H9 (cell line): ENCODE measurements around the gene CDH16. TPM values are rescaled to one million over a fixed set of nuclear protein-coding genes. Genes with fewer than 3 reads are reported as not detected.

Source experiments
- DNase-seq: peaks from one replicate; pipeline ENCODE4 v3.0.0-alpha.2; 2017
- H2AFZ ChIP-seq: one replicate; pipeline ENCODE4 v1.6.1; 2013; ENCODE audit warnings: mild to moderate bottlenecking, low read length, control low read depth, moderate library complexity
- H2AK5ac ChIP-seq: 2 replicates; pipeline ENCODE4 v1.6.1; 2013; ENCODE audit warnings: low read length, control low read depth, mixed read lengths; ENCODE audit not compliant: insufficient read length
- H2BK120ac ChIP-seq: one replicate; pipeline ENCODE4 v1.6.1; 2013; ENCODE audit warnings: low read depth, mild to moderate bottlenecking, low read length, control low read depth, inconsistent platforms; ENCODE audit not compliant: poor library complexity, severe bottlenecking
- H2BK12ac ChIP-seq: 2 replicates; pipeline ENCODE4 v1.6.1; 2013; ENCODE audit warnings: low read length, control low read depth, mixed read lengths, low read depth; ENCODE audit not compliant: insufficient read length
- H2BK15ac ChIP-seq: 2 replicates; pipeline ENCODE4 v1.6.1; 2013; ENCODE audit warnings: low read depth, low read length, control low read depth
- H2BK20ac ChIP-seq: one replicate; pipeline ENCODE4 v1.6.1; 2013; ENCODE audit warnings: low read depth, mild to moderate bottlenecking, low read length, control low read depth, inconsistent platforms; ENCODE audit not compliant: poor library complexity, severe bottlenecking
- H2BK5ac ChIP-seq: 2 replicates; pipeline ENCODE4 v1.6.1; 2013; ENCODE audit warnings: low read length, control low read depth, mixed read lengths; ENCODE audit not compliant: insufficient read length
- H3K14ac ChIP-seq: 2 replicates; pipeline ENCODE4 v1.6.1; 2013; ENCODE audit warnings: low read length, control low read depth; ENCODE audit not compliant: insufficient read depth
- H3K18ac ChIP-seq: 2 replicates; pipeline ENCODE4 v1.6.1; 2013; ENCODE audit warnings: low read depth, mild to moderate bottlenecking, mixed read lengths, low read length, control low read depth; ENCODE audit not compliant: insufficient read length
- H3K23ac ChIP-seq: 2 replicates; pipeline ENCODE4 v1.6.1; 2013; ENCODE audit warnings: low read length, control low read depth, mixed read lengths, low read depth; ENCODE audit not compliant: insufficient read length
- H3K23me2 ChIP-seq: 2 replicates; pipeline ENCODE4 v1.6.1; 2013; ENCODE audit warnings: low read depth, mild to moderate bottlenecking, mixed read lengths, low read length, control low read depth; ENCODE audit not compliant: insufficient read length, poor library complexity, severe bottlenecking
- H3K27ac ChIP-seq: 2 replicates; pipeline ENCODE4 v1.5.1; 2013; ENCODE audit warnings: low read length, control low read depth, mixed read lengths, low read depth; ENCODE audit not compliant: insufficient read length
- H3K27me3 ChIP-seq: 2 replicates; pipeline ENCODE4 v1.6.1; 2013; ENCODE audit warnings: low read length, control low read depth, inconsistent platforms; ENCODE audit not compliant: insufficient read depth
- H3K4ac ChIP-seq: 2 replicates; pipeline ENCODE4 v1.6.1; 2013; ENCODE audit warnings: low read depth, mild to moderate bottlenecking, control low read depth, inconsistent platforms, low read length, moderate library complexity
- H3K4me1 ChIP-seq: 2 replicates; pipeline ENCODE4 v1.6.1; 2013; ENCODE audit warnings: low read length, control low read depth, inconsistent platforms; ENCODE audit not compliant: insufficient read depth
- H3K4me2 ChIP-seq: 2 replicates; pipeline ENCODE4 v1.6.1; 2013; ENCODE audit warnings: low read length, control low read depth, mixed read lengths; ENCODE audit not compliant: insufficient read length, insufficient read depth
- H3K56ac ChIP-seq: 2 replicates; pipeline ENCODE4 v1.6.1; 2013; ENCODE audit warnings: low read depth, mild to moderate bottlenecking, mixed read lengths, low read length, control low read depth; ENCODE audit not compliant: insufficient read length
- H3K79me1 ChIP-seq: 2 replicates; pipeline ENCODE4 v1.6.1; 2013; ENCODE audit warnings: low read depth, mild to moderate bottlenecking, moderate library complexity, low read length, control low read depth, inconsistent platforms; ENCODE audit not compliant: insufficient read depth, poor library complexity, severe bottlenecking
- H3K79me2 ChIP-seq: 2 replicates; pipeline ENCODE4 v1.6.1; 2013; ENCODE audit warnings: low read length, control low read depth, inconsistent platforms; ENCODE audit not compliant: insufficient read depth
- H3K9ac ChIP-seq: 2 replicates; pipeline ENCODE4 v1.6.1; 2013; ENCODE audit warnings: low read length, control low read depth, mixed read lengths; ENCODE audit not compliant: insufficient read length; ENCODE audit errors: extremely low read depth
- H3K9me3 ChIP-seq: one replicate; pipeline ENCODE4 v1.6.1; 2013; ENCODE audit warnings: low read depth, low read length, inconsistent platforms; ENCODE audit not compliant: control insufficient read depth
- H3T11ph ChIP-seq: one replicate; pipeline ENCODE4 v1.6.1; 2013; ENCODE audit warnings: mild to moderate bottlenecking, low read length, control low read depth, inconsistent platforms
- H4K20me1 ChIP-seq: one replicate; pipeline ENCODE4 v1.6.1; 2013; ENCODE audit not compliant: control insufficient read depth, insufficient read length, insufficient read depth
- H4K5ac ChIP-seq: 2 replicates; pipeline ENCODE4 v1.6.1; 2013; ENCODE audit warnings: low read depth, mild to moderate bottlenecking, mixed read lengths, low read length, control low read depth; ENCODE audit not compliant: insufficient read length
- H4K8ac ChIP-seq: replicated peaks from 2 replicates; pipeline ENCODE4 v1.6.1; 2013; ENCODE audit warnings: low read length, control low read depth, mixed read lengths, low read depth; ENCODE audit not compliant: insufficient read length
- H4K91ac ChIP-seq: 2 replicates; pipeline ENCODE4 v1.6.1; 2013; ENCODE audit warnings: low read depth, mild to moderate bottlenecking, moderate library complexity, mixed read lengths, low read length, control low read depth; ENCODE audit not compliant: insufficient read length
- H3K27ac Mint-ChIP-seq, 3 experiments: 2 replicates in 2 of 3; 3 replicates in 1 of 3; pipeline ENCODE4 v1.8.0; 2020 to 2021; ENCODE audit warnings: mixed read lengths in 3 of 3, mild to moderate bottlenecking in 1 of 3, moderate library complexity in 1 of 3
- H3K27me3 Mint-ChIP-seq: 2 replicates; pipeline ENCODE4 v1.8.0; 2021; ENCODE audit warnings: low read depth, mild to moderate bottlenecking, moderate library complexity, mixed read lengths
- H3K36me3 Mint-ChIP-seq, 3 experiments: 2 replicates in 2 of 3; 3 replicates in 1 of 3; pipeline ENCODE4 v1.8.0; 2020 to 2021; ENCODE audit warnings: low read depth in 3 of 3, mixed read lengths in 3 of 3; ENCODE audit not compliant: insufficient read depth in 1 of 3
- H3K4me1 Mint-ChIP-seq, 2 experiments: 2 replicates each; pipeline ENCODE4 v1.8.0; 2020; ENCODE audit warnings: mixed read lengths in 2 of 2
- H3K4me3 Mint-ChIP-seq, 2 experiments: 2 replicates in 1 of 2; 3 replicates in 1 of 2; pipeline ENCODE4 v1.8.0; 2020 to 2021; ENCODE audit warnings: mild to moderate bottlenecking in 2 of 2, mixed read lengths in 2 of 2, moderate library complexity in 1 of 2
- H3K9me3 Mint-ChIP-seq, 2 experiments: 2 replicates in 1 of 2; 3 replicates in 1 of 2; pipeline ENCODE4 v1.8.0; 2020; ENCODE audit warnings: mild to moderate bottlenecking in 2 of 2, mixed read lengths in 2 of 2, moderate library complexity in 1 of 2
- WGBS: extraction: QIAGEN DNeasy Blood & Tissue Kit; methylation state at CpG from one replicate; pipeline ENCODE4 v1.1.7; 2013; ENCODE audit warnings: missing lambda C conversion rate, low lambda C conversion rate, mixed read lengths; ENCODE audit not compliant: insufficient read length; ENCODE audit errors: extremely low coverage; 5-methylcytosine and 5-hydroxymethylcytosine counted together
- total RNA-seq: library from RNA; stranded (reverse); gene quantifications from 2 replicates; pipeline ENCODE4 v1.2.1, GENCODE V29; 2021
- TF ChIP-seq, protein P1 (sequence below): fragments of 200-600 bp; sonication (generic); conservative IDR thresholded peaks from 3 replicates; pipeline ENCODE4 v1.8.0; 2021; ENCODE audit warnings: antibody characterized with exemption, mild to moderate bottlenecking

Gene CDH16
- total RNA-seq, 1 experiment from 2014 or later = not detected

DNA sequence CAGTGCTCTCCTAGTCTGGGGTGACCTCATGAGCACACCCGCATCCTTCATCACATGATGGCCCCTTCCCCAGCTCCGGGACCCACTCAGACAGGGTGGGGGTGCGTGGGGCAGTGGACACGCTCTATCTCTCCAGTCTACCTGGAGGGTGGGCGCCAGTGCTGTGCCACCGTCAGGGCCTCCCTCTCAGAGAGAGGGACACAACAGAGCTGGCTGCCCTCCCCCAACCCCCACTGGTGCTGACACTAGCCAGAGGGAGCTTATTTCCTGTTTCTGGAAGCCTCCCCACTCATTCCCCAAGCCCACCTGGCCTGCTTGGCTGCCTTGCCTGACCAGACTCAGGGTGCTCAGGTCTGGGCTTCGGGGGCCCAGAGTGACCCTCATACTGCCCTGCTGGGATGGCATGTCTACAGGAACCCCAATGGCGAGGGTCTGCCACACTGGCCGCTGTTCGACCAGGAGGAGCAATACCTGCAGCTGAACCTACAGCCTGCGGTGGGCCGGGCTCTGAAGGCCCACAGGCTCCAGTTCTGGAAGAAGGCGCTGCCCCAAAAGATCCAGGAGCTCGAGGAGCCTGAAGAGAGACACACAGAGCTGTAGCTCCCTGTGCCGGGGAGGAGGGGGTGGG, 24.9 kb upstream of the CDH16 start:
- Histone ChIP-seq H2BK5ac (no peak overlapping the region), H3T11ph (no peak overlapping the region), H3K18ac (no peak overlapping the region), H2AK5ac (no peak overlapping the region), H3K4ac (no peak overlapping the region), H3K9me3 (no peaks in the 10 kb centered on the region), H3K56ac (no peak overlapping the region), H3K23ac (no peak overlapping the region), H2BK15ac (no peak overlapping the region), H3K4me1 (no peaks in the 10 kb centered on the region), H2BK120ac (no peak overlapping the region), H3K27me3 (peaks cover 3% of the 10 kb centered on the region; the same call in 1 of the 2 replicates), H3K23me2 (no peaks in the 10 kb centered on the region), H4K20me1 (no peaks in the 10 kb centered on the region), H2AFZ (no peak overlapping the region), H4K91ac (no peak overlapping the region), H3K79me1 (no peaks in the 10 kb centered on the region), H4K8ac (no peak overlapping the region), H3K79me2 (no peaks in the 10 kb centered on the region), H4K5ac (no peak overlapping the region), H3K27ac (no peak overlapping the region), H3K4me2 (no peak overlapping the region), H3K9ac (no peak overlapping the region), H2BK12ac (no peak overlapping the region), H2BK20ac (no peak overlapping the region), H3K14ac (no peak overlapping the region)
- TF ChIP-seq, protein P1, sequence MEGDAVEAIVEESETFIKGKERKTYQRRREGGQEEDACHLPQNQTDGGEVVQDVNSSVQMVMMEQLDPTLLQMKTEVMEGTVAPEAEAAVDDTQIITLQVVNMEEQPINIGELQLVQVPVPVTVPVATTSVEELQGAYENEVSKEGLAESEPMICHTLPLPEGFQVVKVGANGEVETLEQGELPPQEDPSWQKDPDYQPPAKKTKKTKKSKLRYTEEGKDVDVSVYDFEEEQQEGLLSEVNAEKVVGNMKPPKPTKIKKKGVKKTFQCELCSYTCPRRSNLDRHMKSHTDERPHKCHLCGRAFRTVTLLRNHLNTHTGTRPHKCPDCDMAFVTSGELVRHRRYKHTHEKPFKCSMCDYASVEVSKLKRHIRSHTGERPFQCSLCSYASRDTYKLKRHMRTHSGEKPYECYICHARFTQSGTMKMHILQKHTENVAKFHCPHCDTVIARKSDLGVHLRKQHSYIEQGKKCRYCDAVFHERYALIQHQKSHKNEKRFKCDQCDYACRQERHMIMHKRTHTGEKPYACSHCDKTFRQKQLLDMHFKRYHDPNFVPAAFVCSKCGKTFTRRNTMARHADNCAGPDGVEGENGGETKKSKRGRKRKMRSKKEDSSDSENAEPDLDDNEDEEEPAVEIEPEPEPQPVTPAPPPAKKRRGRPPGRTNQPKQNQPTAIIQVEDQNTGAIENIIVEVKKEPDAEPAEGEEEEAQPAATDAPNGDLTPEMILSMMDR = no peak
- peaks cover 10 to 39% (median 34%) of the 10 kb centered on the region in 3 experiments; a peak in 6 of 7 replicates for H3K36me3 Mint-ChIP-seq
- H3K4me3 Mint-ChIP-seq = no peak overlapping the region
- H3K4me1 Mint-ChIP-seq = peaks cover 2 to 4% of the 10 kb centered on the region in 2 experiments; a peak in 2 of 4 replicates
- no peak for DNase-seq
- WGBS = no CpG with 5 or more reads among the region's 15 CpGs
- no peaks in the 10 kb centered on the region for H3K9me3 Mint-ChIP-seq
- H3K27ac Mint-ChIP-seq = no peak overlapping the region
- no peaks in the 10 kb centered on the region; the same call in none of the 2 replicates for H3K27me3 Mint-ChIP-seq
